WTC11 (cell line): ENCODE measurements around the gene LMAN2. TPM values are rescaled to one million over a fixed set of nuclear protein-coding genes. Genes with fewer than 3 reads are reported as not detected.

Experiments used
- ATAC-seq: fragments of 200-7000 bp; cut with Tn5 transposase; 2 replicates; pipeline ENCODE4 v1.10.0; 2021; ENCODE audit warnings: mild to moderate bottlenecking, moderate library complexity
- CTCF ChIA-PET: fragments of 300-600 bp; sonication (Branson Sonifier 250); formaldehyde crosslinking; loops from one replicate; lab custom pipeline; 2021; ENCODE audit warnings: antibody characterized with exemption; lab: Charles Lee
- POLR2A ChIA-PET: fragments of 350-600 bp; sonication (Branson Sonifier 250); formaldehyde crosslinking; loops from one replicate; lab custom pipeline; 2021; ENCODE audit warnings: antibody characterized with exemption; lab: Charles Lee
- DNase-seq: peaks from one replicate; pipeline ENCODE4 v3.0.0; 2021; ENCODE audit warnings: low spot score
- H3K27ac Mint-ChIP-seq: 2 replicates; pipeline ENCODE4 v1.8.0; 2021; ENCODE audit warnings: mixed read lengths
- H3K27me3 Mint-ChIP-seq: 2 replicates; pipeline ENCODE4 v1.8.0; 2021; ENCODE audit warnings: low read depth, mild to moderate bottlenecking, moderate library complexity, mixed read lengths
- H3K36me3 Mint-ChIP-seq: 2 replicates; pipeline ENCODE4 v1.8.0; 2021; ENCODE audit warnings: mixed read lengths
- H3K4me1 Mint-ChIP-seq: 2 replicates; pipeline ENCODE4 v1.8.0; 2022; ENCODE audit warnings: mixed read lengths
- H3K4me3 Mint-ChIP-seq: 2 replicates; pipeline ENCODE4 v1.8.0; 2021; ENCODE audit warnings: mild to moderate bottlenecking, moderate library complexity, mixed read lengths
- H3K9me3 Mint-ChIP-seq: 2 replicates; pipeline ENCODE4 v1.8.0; 2021; ENCODE audit warnings: mixed read lengths
- ATF2 ChIP-seq: sonication (generic); formaldehyde crosslinking; IDR thresholded peaks from 2 replicates; pipeline ENCODE4 v1.8.1; 2022; ENCODE audit warnings: low read depth, missing genetic modification reagents, borderline replicate concordance
- CBFB ChIP-seq: sonication (generic); formaldehyde crosslinking; IDR thresholded peaks from 2 replicates; pipeline ENCODE4 v1.8.1; 2022; ENCODE audit warnings: mild to moderate bottlenecking, low read depth, missing genetic modification reagents
- CREM ChIP-seq: sonication (generic); formaldehyde crosslinking; IDR thresholded peaks from 2 replicates; pipeline ENCODE4 v1.8.1; 2022; ENCODE audit warnings: mild to moderate bottlenecking, missing genetic modification reagents, moderate library complexity
- E2F4 ChIP-seq: sonication (generic); formaldehyde crosslinking; IDR thresholded peaks from 2 replicates; pipeline ENCODE4 v1.8.1; 2022; ENCODE audit warnings: low read depth, mild to moderate bottlenecking, moderate library complexity, missing genetic modification reagents, borderline replicate concordance
- ELF4 ChIP-seq: sonication (generic); formaldehyde crosslinking; IDR thresholded peaks from 2 replicates; pipeline ENCODE4 v1.8.1; 2022; ENCODE audit warnings: low read depth, mild to moderate bottlenecking, moderate library complexity, missing genetic modification reagents
- EMX1 ChIP-seq: fragments of 250-450 bp; sonication (Bioruptor Pico); IDR thresholded peaks from 2 replicates; pipeline ENCODE4 v1.8.0; 2021; ENCODE audit warnings: mild to moderate bottlenecking
- MXD4 ChIP-seq: fragments of 250-450 bp; sonication (Bioruptor Pico); IDR thresholded peaks from 2 replicates; pipeline ENCODE4 v1.8.0; 2021; ENCODE audit warnings: mild to moderate bottlenecking, moderate library complexity, borderline replicate concordance
- NFATC4 ChIP-seq: fragments of 250-450 bp; sonication (Bioruptor Pico); IDR thresholded peaks from 2 replicates; pipeline ENCODE4 v1.9.0; 2021; ENCODE audit warnings: mild to moderate bottlenecking
- NR3C1 ChIP-seq: sonication (generic); formaldehyde crosslinking; conservative IDR thresholded peaks from 2 replicates; pipeline ENCODE4 v1.8.1; 2023; ENCODE audit warnings: low read depth, mild to moderate bottlenecking, missing genetic modification reagents
- PREB ChIP-seq: sonication (generic); formaldehyde crosslinking; IDR thresholded peaks from 2 replicates; pipeline ENCODE4 v1.8.1; 2022; ENCODE audit warnings: mild to moderate bottlenecking, missing genetic modification reagents, moderate library complexity, borderline replicate concordance
- RELA ChIP-seq: sonication (generic); formaldehyde crosslinking; IDR thresholded peaks from 2 replicates; pipeline ENCODE4 v1.8.1; 2022; ENCODE audit warnings: missing genetic modification reagents, mild to moderate bottlenecking, borderline replicate concordance
- SP1 ChIP-seq: sonication (generic); formaldehyde crosslinking; conservative IDR thresholded peaks from 2 replicates; pipeline ENCODE4 v1.8.1; 2022; ENCODE audit warnings: missing genetic modification reagents
- STAT6 ChIP-seq: sonication (generic); formaldehyde crosslinking; conservative IDR thresholded peaks from 2 replicates; pipeline ENCODE4 v1.8.1; 2023; ENCODE audit warnings: mild to moderate bottlenecking, low read depth, missing genetic modification reagents, moderate library complexity
- ZBTB43 ChIP-seq: sonication (generic); formaldehyde crosslinking; IDR thresholded peaks from 2 replicates; pipeline ENCODE4 v1.8.1; 2023; ENCODE audit warnings: mild to moderate bottlenecking, missing genetic modification reagents
- ZNF121 ChIP-seq: sonication (generic); formaldehyde crosslinking; IDR thresholded peaks from 2 replicates; pipeline ENCODE4 v1.8.0; 2023; ENCODE audit warnings: missing genetic modification reagents
- ZNF138 ChIP-seq: sonication (generic); formaldehyde crosslinking; conservative IDR thresholded peaks from 2 replicates; pipeline ENCODE4 v1.8.1; 2022; ENCODE audit warnings: mild to moderate bottlenecking, moderate library complexity, missing genetic modification reagents
- total RNA-seq: library from RNA; stranded (reverse); gene quantifications from 3 replicates; pipeline ENCODE4 v1.2.3, GENCODE V29; 2021

LMAN2 gene
- total RNA-seq, 1 experiment from 2014 or later = 162 TPM

GRCh38 chr5:177397875-177398390, 46.5 kb upstream of the LMAN2 start:
- POLR2A ChIA-PET = no interaction called here
- Mint-ChIP-seq H3K9me3 (no peaks in the 10 kb centered on the region), H3K27me3 (peaks cover 26% of the 10 kb centered on the region), H3K4me1 (peaks cover 30% of the 10 kb centered on the region), H3K27ac (no peak overlapping the region), H3K36me3 (no peaks in the 10 kb centered on the region), H3K4me3 (no peak overlapping the region)
- CTCF ChIA-PET = interaction anchor here (1.0 to 1.9 kb wide), 3 partner anchors 27 to 88 kb away, joined by 4 to 7 read pairs (median 5); no protein-coding TSS in a partner anchor
- no peak for ATAC-seq
- TF ChIP-seq MXD4 (CRISPR knock-in tag) (no peak), ZNF121 (CRISPR knock-in tag) (no peak), CBFB (CRISPR knock-in tag) (no peak), PREB (no peak), ATF2 (CRISPR knock-in tag) (no peak)
- DNase-seq = no peak

GRCh38 chr5:177396807-177397206, 45.3 kb upstream of the LMAN2 start:
- TF ChIP-seq ZNF138 = no peak
- TF ChIP-seq SP1 (CRISPR knock-in tag) = no peak
- no peak for TF ChIP-seq E2F4
- no peak for TF ChIP-seq EMX1 (CRISPR knock-in tag)
- no peak for TF ChIP-seq ZBTB43 (CRISPR knock-in tag)
- TF ChIP-seq STAT6 (CRISPR knock-in tag) = no peak
- TF ChIP-seq NR3C1 = no peak
- TF ChIP-seq, all 79 proteins: peak for 0
- no peak for DNase-seq
- POLR2A ChIA-PET = no interaction called here
- no peaks in the 10 kb centered on the region for H3K9me3 Mint-ChIP-seq
- CTCF ChIA-PET = interaction anchor here (1.0 to 1.9 kb wide), 2 partner anchors 26 to 28 kb away, joined by 4 to 5 read pairs; no protein-coding TSS in a partner anchor
- H3K36me3 Mint-ChIP-seq = no peaks in the 10 kb centered on the region
- peaks cover 23% of the 10 kb centered on the region for H3K4me1 Mint-ChIP-seq
- H3K4me3 Mint-ChIP-seq = no peak overlapping the region
- H3K27ac Mint-ChIP-seq = no peak overlapping the region
- ATAC-seq = no peak
- peaks cover 15% of the 10 kb centered on the region for H3K27me3 Mint-ChIP-seq

- H3K27ac Mint-ChIP-seq = no peak overlapping the region
- ChIA-PET POLR2A (no interaction called here), CTCF (interaction anchor here (1.9 kb wide), 1 partner anchor 25 kb away, joined by 4 read pairs; no protein-coding TSS in a partner anchor)
- H3K27me3 Mint-ChIP-seq = peaks cover 11% of the 10 kb centered on the region
- H3K9me3 Mint-ChIP-seq = no peaks in the 10 kb centered on the region
- H3K36me3 Mint-ChIP-seq = no peaks in the 10 kb centered on the region
- ATAC-seq (peak; percentile 33), DNase-seq (no peak)
- no peak for TF ChIP-seq CREM (CRISPR knock-in tag)
- TF ChIP-seq EMX1 (CRISPR knock-in tag) = no peak
- no peak for TF ChIP-seq ELF4 (CRISPR knock-in tag)
- TF ChIP-seq RELA (CRISPR knock-in tag) = no peak
- TF ChIP-seq NFATC4 (CRISPR knock-in tag) = no peak
- H3K4me1 Mint-ChIP-seq = peaks cover 23% of the 10 kb centered on the region
- no peak overlapping the region for H3K4me3 Mint-ChIP-seq
These were observed 44.6 kb upstream of the LMAN2 start for GRCh38 chr5:177396078-177396477.
